Coronary artery (tissue), 2 donors: ENCODE results near the gene PRIMA1.

Experiments
- DNase-seq: peaks from one replicate; pipeline ENCODE4 v3.0.0-alpha.2; 2017; ENCODE audit warnings: low spot score
- H3K27ac ChIP-seq, 2 donors: fragments of 200-600 bp; sonication (generic); one replicate each; pipeline ENCODE4 v1.5.1; 2016 to 2019
- H3K4me3 ChIP-seq: fragments of 200-600 bp; sonication (generic); 2 replicates; pipeline ENCODE4 v1.5.1; 2016; ENCODE audit warnings: mild to moderate bottlenecking, moderate library complexity
- CTCF ChIP-seq: fragments of 200-600 bp; sonication (generic); IDR thresholded peaks from one replicate; pipeline ENCODE4 v1.5.1; 2019; ENCODE audit warnings: antibody characterized with exemption

PRIMA1 gene

GRCh38 chr14:93707475-93707874 lies 80.8 kb downstream of the PRIMA1 start:
- Histone ChIP-seq H3K4me3 (no peak overlapping the region), H3K27ac (no peak overlapping the region)
- TF ChIP-seq CTCF, result no peak
- DNase-seq, result no peak

- Histone ChIP-seq H3K4me3 (no peak overlapping the region), H3K27ac (no peak overlapping the region)
- DNase-seq, result no peak
- no peak for TF ChIP-seq CTCF
Observed at GRCh38 chr14:93706360-93706955, 81.8 kb downstream of the PRIMA1 start.

GRCh38 chr14:93705513-93706156 lies 82.7 kb downstream of the PRIMA1 start:
- no peak overlapping the region for H3K4me3 ChIP-seq
- TF ChIP-seq CTCF, result no peak
- no peak overlapping the region for H3K27ac ChIP-seq
- DNase-seq, result no peak

GRCh38 chr14:93703941-93704340 lies 84.3 kb downstream of the PRIMA1 start:
- H3K4me3 ChIP-seq, result no peak overlapping the region
- H3K27ac ChIP-seq, result no peak overlapping the region
- TF ChIP-seq CTCF, result no peak
- DNase-seq, result no peak

- TF ChIP-seq CTCF, result no peak
- H3K4me3 ChIP-seq, result no peak overlapping the region
- H3K27ac ChIP-seq, result no peak overlapping the region
- DNase-seq, result no peak
Observed at GRCh38 chr14:93702946-93703345, 85.3 kb downstream of the PRIMA1 start.

GRCh38 chr14:93701562-93701961 lies 86.7 kb downstream of the PRIMA1 start:
- H3K27ac ChIP-seq, result no peak overlapping the region
- H3K4me3 ChIP-seq, result no peak overlapping the region
- DNase-seq, result no peak
- TF ChIP-seq CTCF, result no peak

GRCh38 chr14:93700928-93701327 lies 87.4 kb downstream of the PRIMA1 start:
- no peak for DNase-seq
- TF ChIP-seq CTCF, result no peak
- Histone ChIP-seq H3K27ac (no peak overlapping the region), H3K4me3 (no peak overlapping the region)
